NCI-H146 (cell line): ENCODE measurements around the gene SRCAP.

Experiments
- DNase-seq: peaks from one replicate; lab custom pipeline; 2025; lab: John Stamatoyannopoulos, UW

SRCAP gene

GRCh38 chr16:30736995-30737793 lies 38.2 kb downstream of the SRCAP start:
- no peak for DNase-seq

DNA sequence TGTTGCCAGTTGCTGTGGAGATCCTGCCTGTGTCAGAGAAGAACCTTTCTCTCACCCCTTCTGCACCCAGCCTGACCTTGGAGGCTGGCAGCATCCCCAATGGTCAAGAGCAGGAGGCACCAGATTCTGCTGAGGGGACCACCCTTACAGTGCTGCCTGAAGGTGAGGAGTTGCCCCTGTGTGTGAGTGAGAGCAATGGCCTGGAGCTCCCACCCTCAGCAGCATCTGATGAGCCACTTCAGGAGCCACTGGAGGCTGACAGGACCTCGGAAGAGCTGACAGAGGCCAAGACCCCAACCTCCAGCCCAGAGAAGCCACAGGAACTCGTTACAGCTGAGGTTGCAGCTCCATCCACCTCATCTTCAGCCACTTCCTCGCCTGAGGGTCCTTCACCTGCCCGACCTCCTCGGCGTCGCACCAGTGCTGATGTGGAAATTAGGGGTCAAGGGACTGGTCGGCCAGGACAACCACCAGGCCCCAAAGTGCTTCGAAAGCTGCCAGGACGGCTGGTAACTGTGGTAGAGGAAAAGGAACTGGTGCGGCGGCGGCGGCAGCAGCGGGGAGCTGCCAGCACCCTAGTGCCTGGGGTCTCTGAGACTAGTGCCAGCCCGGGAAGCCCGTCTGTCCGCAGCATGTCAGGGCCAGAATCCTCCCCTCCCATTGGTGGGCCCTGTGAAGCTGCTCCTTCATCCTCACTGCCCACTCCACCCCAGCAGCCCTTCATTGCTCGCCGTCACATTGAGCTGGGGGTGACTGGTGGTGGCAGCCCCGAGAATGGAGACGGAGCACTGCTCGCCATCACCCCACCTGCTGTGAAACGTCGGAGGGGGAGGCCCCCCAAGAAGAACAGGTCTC lies 39.0 kb downstream of the SRCAP start:
- no peak for DNase-seq

DNA sequence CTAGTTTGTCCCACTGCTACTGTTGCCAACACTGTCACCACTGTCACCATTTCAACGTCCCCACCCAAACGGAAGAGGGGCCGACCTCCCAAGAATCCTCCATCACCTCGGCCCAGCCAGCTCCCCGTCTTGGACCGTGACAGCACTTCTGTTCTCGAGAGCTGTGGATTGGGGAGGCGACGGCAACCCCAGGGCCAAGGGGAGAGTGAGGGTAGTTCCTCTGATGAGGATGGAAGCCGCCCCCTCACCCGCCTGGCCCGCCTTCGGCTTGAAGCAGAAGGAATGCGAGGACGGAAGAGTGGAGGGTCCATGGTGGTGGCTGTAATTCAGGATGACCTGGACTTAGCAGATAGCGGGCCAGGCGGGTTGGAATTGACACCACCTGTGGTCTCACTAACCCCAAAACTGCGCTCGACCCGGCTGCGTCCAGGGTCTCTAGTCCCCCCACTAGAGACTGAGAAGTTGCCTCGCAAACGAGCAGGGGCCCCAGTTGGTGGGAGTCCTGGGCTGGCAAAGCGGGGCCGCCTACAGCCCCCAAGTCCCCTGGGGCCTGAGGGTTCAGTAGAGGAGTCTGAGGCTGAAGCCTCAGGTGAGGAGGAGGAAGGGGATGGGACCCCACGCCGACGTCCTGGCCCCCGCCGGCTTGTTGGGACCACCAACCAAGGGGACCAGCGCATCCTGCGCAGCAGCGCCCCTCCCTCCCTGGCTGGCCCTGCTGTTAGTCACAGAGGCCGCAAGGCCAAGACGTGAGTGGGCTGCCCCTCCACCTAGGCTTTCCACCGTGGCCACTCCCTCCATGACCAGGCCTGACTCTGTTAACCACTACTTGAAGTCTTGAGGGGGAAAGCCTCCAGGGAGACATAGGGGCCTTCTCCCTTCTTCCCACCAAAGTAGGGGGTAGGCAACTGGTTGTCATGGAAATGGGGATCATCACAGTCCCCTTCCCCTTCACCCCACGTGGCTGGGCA lies 40.3 kb downstream of the SRCAP start:
- no peak for DNase-seq

- no peak for DNase-seq
Observed at GRCh38 chr16:30740364-30741251, 41.6 kb downstream of the SRCAP start.

DNA sequence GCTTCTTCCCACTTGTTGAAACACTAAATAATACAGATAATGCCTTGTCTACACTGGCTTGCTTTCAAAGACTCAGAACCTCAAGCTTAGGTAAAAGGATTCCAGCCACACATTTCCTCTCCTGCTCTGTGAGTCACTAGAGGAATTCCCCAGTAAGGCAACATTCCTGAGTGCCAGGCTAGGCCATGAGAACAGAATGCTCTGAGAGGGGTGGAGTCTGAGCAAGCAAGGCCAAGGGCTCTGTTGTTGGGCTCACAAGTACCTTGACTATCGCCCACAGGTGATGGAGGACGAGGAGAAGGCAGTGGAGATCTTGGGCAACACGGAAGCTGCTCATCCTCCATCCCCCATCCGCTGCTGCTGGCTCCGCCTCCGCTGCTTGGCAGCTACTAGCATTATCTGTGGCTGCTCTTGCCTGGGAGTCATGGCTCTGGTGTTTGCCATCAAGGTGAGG lies 42.5 kb downstream of the SRCAP start:
- no peak for DNase-seq

DNA sequence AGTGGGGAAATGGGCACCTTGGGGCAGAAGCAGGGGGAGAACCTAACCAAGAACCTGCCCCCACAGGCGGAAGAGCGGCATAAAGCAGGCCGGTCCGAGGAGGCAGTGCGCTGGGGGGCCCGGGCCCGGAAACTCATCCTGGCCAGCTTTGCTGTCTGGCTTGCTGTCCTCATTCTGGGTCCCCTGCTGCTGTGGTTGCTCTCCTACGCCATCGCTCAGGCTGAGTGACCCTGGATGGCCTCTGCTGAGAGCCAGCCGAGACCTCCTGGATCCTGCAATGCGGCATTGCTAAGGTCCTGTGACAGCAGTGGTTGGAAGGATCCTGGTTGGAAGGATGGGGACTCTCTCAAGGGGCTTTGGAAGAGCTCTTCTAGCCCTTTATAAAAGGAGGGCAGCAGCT lies 44.7 kb downstream of the SRCAP start:
- no peak for DNase-seq

GRCh38 chr16:30744183-30744582 lies 45.2 kb downstream of the SRCAP start:
- no peak for DNase-seq

- no peak for DNase-seq
Observed at GRCh38 chr16:30745082-30745481, 46.1 kb downstream of the SRCAP start.

- no peak for DNase-seq
Observed at GRCh38 chr16:30746638-30747175, 47.7 kb downstream of the SRCAP start.

GRCh38 chr16:30747331-30747730 lies 48.4 kb downstream of the SRCAP start:
- DNase-seq, result no peak

- peak; percentile 99 for DNase-seq
Observed at GRCh38 chr16:30747799-30748633, 49.0 kb downstream of the SRCAP start, which contains the start of gene PHKG2. TSS of gene PHKG2 (plus strand) at chr16:30748425. CDS start at chr16:30748821, 396 bp downstream.

- DNase-seq, result peak; percentile 48
Observed at GRCh38 chr16:30748634-30749445, 49.9 kb downstream of the SRCAP start.

DNA sequence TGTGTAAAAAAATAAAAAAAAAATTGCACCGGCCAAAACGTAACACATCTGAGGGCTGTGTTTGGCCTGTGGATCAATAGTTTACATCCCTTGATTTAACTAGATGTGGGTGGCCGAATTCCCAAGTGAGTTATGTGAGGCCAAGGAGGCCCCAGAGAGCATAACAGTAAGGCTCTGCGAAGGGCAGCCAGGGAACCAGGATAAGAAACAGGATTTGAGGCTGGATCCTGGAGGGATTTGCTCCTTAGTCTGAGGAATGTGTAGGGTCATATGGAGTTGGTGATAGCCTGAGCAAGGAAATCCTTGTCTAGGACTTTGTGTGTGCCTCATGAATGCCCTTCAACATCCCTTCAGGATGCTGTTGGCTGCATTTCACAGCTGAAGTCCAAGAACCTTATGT lies 51.2 kb downstream of the SRCAP start:
- no peak for DNase-seq

DNA sequence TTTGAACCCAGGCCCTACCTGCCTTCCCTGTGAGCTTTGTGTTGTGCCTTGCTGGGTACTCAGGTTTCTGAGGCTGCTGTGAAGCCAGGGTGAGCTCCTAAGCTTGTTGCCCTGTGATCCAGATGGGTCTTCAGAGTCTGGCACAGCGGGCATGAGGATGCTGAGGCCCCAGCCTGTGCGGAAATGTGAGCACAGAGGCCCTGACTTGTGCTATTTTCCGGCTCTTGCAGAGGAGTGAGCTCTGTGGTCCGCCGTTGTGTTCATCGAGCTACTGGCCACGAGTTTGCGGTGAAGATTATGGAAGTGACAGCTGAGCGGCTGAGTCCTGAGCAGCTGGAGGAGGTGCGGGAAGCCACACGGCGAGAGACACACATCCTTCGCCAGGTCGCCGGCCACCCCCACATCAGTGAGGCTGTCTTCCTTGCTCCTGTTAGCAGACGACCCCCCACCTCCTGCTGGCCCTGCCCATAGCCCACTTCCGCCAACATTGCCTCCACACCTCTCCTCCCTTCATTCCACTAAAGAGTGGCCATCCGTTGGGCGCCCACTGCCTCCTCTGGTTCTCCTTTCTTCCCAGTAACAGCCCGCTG lies 52.0 kb downstream of the SRCAP start:
- no peak for DNase-seq

DNA sequence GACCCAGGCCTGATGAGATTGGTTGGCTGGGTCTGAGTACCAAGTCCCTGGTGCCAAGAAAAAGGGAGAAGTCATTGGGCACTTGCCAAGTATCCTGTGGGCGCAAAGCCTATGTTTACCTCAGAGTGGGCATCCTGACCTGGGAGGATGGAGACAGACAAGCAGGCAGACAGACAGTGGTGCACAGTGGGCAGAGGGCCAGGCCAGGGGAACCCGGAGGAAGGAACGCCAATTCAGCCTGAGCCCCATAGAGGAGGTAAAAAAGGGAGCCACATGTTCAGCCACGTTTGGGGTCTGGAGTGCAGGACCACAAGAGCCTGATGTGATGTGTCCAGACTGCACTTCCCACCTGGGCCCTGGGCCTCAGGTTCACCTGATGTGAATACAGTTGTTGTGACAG lies 54.6 kb downstream of the SRCAP start:
- DNase-seq, result no peak

- DNase-seq, result no peak
Observed at GRCh38 chr16:30755955-30756780, 57.2 kb downstream of the SRCAP start.

GRCh38 chr16:30756781-30757100 lies 57.8 kb downstream of the SRCAP start:
- no peak for DNase-seq

DNA sequence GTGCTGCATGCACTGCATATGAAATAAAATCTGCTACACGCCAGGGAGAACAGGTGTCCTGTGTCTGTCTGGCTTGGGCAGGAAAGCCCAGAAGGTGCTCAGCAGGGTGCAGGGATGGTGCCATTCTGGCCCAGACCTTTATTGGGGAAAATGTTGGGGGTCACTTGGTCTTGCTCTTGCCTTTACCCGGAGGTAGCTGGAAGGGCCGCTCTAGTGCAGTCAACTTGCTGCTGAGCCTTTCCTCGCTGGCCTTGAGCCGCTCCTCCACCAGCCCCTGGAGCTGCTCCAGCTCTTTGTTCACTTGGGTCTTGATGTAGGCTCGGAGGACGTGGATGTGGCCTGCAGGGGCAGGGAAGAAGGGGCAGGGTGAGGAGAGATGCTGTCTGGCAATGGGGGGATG lies 58.3 kb downstream of the SRCAP start:
- no peak for DNase-seq
